HG03159 (cell line): Measurements from ENCODE around the gene CR1L.
"Not testable (repeated sequence)": the region's sequence is repeated elsewhere in the genome, so short reads cannot be mapped to it uniquely, and the experiment has no call there.

Source experiments
- ATAC-seq: cut with Tn5 transposase; IDR thresholded peaks from one replicate; pipeline ENCODE4 v1.9.1; 2021; ENCODE audit warnings: mild to moderate bottlenecking, moderate library complexity; ENCODE audit not compliant: unreplicated experiment

CR1L gene

GRCh38 chr1:207645635-207646081 lies 725 bp downstream of the CR1L start:
- ATAC-seq: no peak

GRCh38 chr1:207646171-207646570 lies 1.2 kb downstream of the CR1L start:
- ATAC-seq: no peak

GRCh38 chr1:207646944-207647579 lies 2.1 kb downstream of the CR1L start:
- no peak for ATAC-seq

DNA sequence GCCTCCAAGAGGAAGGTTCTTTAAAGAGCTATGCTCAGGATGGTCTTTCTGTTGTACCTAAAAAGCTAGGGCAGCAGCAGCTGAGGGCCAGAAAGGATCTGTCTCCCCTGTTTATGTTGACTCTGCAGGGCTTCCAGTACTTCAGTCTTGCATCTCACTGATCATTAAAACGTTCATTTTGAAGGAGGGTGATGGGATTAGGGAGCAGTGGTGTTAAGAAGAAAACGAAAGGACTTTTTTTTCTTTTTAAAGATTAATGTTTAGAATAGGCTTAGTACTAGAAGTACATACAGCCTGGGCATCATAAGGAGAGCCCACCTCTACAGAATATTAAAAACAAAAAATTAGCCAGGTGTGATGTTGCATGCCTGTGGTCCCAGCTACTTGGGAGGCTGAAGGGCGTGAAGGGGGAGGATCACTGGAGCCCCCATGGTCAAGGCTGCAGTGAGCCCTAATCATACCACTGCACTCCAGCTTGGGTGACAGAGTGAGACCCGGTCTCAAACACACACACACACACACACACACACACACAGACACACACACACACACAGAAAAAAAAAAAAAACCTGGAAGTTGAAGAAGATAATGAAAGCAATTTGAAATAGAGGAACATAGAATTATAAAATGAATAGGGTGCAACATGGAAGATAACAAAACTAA lies 2.9 kb downstream of the CR1L start:
- no peak for ATAC-seq

GRCh38 chr1:207648334-207649209 lies 3.6 kb downstream of the CR1L start:
- no peak for ATAC-seq

- ATAC-seq: no peak
These were observed 4.3 kb downstream of the CR1L start for GRCh38 chr1:207649210-207649753.

- ATAC-seq: no peak
These were observed 5.1 kb downstream of the CR1L start for GRCh38 chr1:207649865-207650580.

DNA sequence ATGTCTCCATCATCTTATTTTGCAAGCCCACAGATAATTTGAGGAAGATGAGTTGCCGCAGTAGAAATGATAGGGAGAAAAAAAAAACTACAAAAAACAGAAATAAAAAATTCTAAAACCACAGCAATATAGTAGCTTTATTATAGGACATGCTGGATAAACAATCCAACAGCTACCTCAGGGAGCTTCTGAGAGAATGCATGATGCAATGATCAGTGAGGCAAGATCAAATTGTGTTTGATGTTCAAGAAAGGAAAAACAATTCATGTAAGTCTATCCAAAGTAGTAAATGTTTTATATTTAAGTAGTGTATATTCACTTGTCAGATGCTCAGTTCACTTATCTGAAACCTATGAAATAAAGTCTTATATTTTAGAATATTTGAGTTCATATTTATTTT lies 6.7 kb downstream of the CR1L start:
- ATAC-seq: no peak

GRCh38 chr1:207654320-207654719 lies 9.4 kb downstream of the CR1L start:
- no peak for ATAC-seq

DNA sequence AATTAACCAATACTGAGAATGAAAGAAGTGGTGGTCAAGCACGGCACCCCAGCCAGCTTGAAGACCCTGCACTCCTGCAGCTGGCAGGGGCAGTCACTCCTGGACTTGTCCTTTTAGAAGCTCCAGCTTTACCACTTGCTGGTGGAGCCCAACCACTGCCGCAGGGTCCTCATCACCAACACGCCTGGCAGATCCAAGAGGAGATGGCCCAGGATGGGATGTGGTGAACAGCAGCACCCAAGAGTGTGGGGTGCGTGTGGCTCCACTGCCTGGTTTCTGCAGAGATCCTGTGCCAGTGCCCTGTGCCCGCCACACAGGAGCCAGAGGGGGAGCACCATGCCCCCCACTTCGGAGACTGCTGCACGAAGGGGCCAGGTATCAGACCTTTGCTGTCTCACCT lies 13.5 kb downstream of the CR1L start:
- no peak for ATAC-seq

- ATAC-seq: no peak
These were observed 14.1 kb downstream of the CR1L start for GRCh38 chr1:207658904-207659485.

- ATAC-seq: no peak
These were observed 14.7 kb downstream of the CR1L start for GRCh38 chr1:207659545-207660153.

- not testable (repeated sequence) for ATAC-seq
These were observed 16.5 kb downstream of the CR1L start for GRCh38 chr1:207661420-207661819.

DNA sequence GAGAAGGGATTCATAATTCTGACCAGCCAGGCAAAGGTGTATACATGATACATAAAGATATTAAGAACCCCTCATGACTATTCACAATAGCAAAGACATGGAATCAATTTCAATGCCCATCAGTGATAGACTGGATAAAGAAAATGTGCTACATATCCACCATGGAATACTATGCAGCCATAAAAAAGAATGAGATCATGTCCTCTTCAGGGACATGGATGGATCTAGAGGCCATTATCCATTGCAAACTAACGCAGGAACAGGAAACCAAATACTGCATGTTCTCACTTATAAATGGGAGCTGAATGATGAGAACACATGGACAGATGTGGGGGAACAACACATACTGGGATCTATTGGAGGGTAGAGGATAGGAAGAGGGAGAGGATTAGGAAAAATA lies 21.4 kb downstream of the CR1L start:
- no peak for ATAC-seq

GRCh38 chr1:207669528-207670009 lies 24.6 kb downstream of the CR1L start:
- ATAC-seq: no peak

DNA sequence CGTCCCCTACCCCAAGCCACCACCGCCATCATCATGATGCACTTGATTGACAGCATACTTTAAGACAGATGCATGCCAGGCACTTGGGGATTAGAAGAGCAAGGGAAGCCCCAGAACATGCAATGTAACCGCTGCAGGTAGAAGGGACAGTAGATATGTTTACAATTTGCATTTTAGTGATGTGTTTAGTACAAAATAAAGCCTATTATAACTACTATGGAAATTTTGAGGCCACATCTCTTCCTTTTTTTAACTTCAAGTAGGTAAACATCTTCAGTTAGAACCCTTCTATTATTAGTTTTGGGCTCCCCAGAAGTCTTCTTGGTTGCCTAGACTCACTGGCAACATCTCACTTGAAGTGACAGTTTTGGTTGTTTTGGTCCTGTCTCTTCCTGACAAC lies 25.3 kb downstream of the CR1L start:
- no peak for ATAC-seq

DNA sequence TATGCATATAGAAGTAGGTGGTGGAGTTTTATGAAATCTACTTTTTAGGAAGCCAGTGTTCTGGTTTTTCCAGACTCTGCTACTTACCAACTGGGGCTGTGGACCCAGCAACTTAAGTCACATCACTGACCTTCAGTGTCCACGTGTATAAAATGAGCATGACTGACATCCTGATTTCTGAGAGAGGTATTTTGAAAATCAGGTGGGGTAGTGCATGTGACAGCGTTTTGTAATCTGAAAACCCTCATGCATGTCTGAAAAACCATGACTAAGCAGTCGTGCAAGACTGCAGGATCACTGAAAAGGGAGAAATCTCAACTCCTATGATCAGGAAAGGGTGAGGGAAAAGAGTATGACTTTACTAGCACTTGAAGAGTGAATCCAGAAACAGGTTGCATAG lies 26.1 kb downstream of the CR1L start:
- ATAC-seq: no peak

DNA sequence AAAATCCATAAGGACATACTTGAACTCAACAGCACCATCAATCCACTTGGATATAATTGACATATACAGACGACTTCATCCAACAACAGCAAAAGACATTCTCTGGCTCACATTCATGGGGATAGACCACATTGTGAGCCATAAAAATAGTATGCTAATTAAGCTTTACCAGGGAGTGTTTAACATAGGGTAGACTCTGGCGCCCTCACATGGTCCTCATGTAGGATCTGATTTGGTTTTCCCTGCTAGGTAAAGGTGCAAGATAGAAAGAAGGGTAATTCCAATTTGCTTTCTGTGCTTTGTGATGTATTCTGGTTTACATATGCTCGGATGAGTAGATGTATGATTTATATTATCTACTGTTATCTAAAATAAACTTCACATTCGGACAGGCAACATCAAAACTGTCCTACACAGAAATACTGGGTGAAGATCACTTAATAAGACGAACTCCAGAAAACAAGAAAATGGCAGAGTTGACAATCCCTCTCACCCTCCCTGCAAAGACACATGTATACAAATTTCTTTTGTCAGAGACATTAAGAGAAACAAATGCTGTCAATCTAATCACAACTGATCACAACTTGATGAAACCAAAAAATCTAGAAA lies 27.7 kb downstream of the CR1L start:
- no peak for ATAC-seq

DNA sequence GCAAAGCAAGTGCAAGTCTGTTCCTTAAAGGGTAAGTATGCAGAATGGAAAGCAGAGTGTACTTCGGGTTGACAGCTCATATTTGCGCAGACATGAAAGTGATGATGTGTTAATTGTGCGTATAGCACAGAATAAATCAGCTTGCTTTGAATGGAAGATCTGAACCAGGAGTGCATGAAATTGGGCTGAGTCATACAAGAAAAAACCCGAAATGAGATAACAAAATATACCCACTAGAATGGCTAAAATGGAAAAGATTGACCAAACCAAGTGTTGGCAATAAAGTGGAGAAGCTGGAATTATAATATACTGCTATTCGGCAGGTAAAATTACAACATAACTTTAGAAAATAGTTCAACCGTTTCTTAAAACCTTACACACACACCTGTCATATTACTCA lies 28.5 kb downstream of the CR1L start:
- ATAC-seq: no peak

- ATAC-seq: no peak
These were observed 31.2 kb downstream of the CR1L start for GRCh38 chr1:207676153-207676552.
